ENCODE results near the gene BORCS5. TPM values are rescaled to one million over a fixed set of nuclear protein-coding genes. Genes with fewer than 3 reads are reported as not detected.

The BORCS5 gene
- total RNA-seq, 2 experiments from 2014 or later: 10.4 to 22.9 TPM

- no peak overlapping the region for H3K4me2 ChIP-seq (ENCODE audit: low read length)
- DNase-seq (ENCODE audit: low spot score): peak; percentile 76
- H3K79me2 ChIP-seq (ENCODE audit: insufficient read depth, low read depth, low read length): no peaks in the 10 kb centered on the region
- H3K4me1 ChIP-seq (ENCODE audit: insufficient read depth, low read length, poor library complexity, severe bottlenecking): no peaks in the 10 kb centered on the region
- no TSS peak for BruUV-seq (replicated peaks)
- H4K20me1 ChIP-seq (ENCODE audit: insufficient read depth, low read length): no peaks in the 10 kb centered on the region
- no peaks in the 10 kb centered on the region for H3K9me3 ChIP-seq (ENCODE audit: low read length)
- intact Hi-C loops (cut with micrococcal nuclease; ENCODE audit: unreplicated experiment): loop anchor here (2.0 to 10.0 kb wide), 3 partner anchors 252 to 760 kb away; no protein-coding TSS in a partner anchor
- ChIA-PET CTCF (ENCODE audit: unreplicated experiment) (no interaction called here), POLR2A (interaction anchor here (0.7 to 1.7 kb wide), 2 partner anchors 23 to 180 kb away, joined by 3 to 8 read pairs; partner anchors contain the start of gene BORCS5)
- TF ChIP-seq EZH2phosphoT487 (IDR thresholded peaks at IDR 0.05; ENCODE audit: borderline replicate concordance, low read depth, low read length): no peak
- peak; percentile 96 for TF ChIP-seq CTCF (conservative IDR thresholded peaks at IDR 0.05; ENCODE audit: low read length)
- peak overlapping the region; percentile 54; the same call in 1 of the 2 replicates for H2AFZ ChIP-seq (ENCODE audit: low read length)
- no peaks in the 10 kb centered on the region for H3K9me2 ChIP-seq (ENCODE audit: insufficient read depth, low read length)
- H3K4me3 ChIP-seq (ENCODE audit: low read depth, low read length, poor library complexity, severe bottlenecking): no peak overlapping the region
- no peak overlapping the region for H3K27ac ChIP-seq (ENCODE audit: low read depth, low read length, poor library complexity, severe bottlenecking)
- H3K36me3 ChIP-seq (ENCODE audit: insufficient read depth, low read length): no peaks in the 10 kb centered on the region
These were observed 22.4 kb upstream of the BORCS5 start for GRCh38 chr12:12334367-12335040.

- Histone ChIP-seq H3K9me2 (ENCODE audit: insufficient read depth, low read length) (no peaks in the 10 kb centered on the region), H3K9me3 (ENCODE audit: low read length) (no peaks in the 10 kb centered on the region), H3K4me2 (ENCODE audit: low read length) (no peak overlapping the region), H3K4me1 (ENCODE audit: insufficient read depth, low read length, poor library complexity, severe bottlenecking) (no peaks in the 10 kb centered on the region), H4K20me1 (ENCODE audit: insufficient read depth, low read length) (no peaks in the 10 kb centered on the region), H3K36me3 (ENCODE audit: insufficient read depth, low read length) (no peaks in the 10 kb centered on the region), H3K27ac (ENCODE audit: low read depth, low read length, poor library complexity, severe bottlenecking) (no peak overlapping the region), H3K4me3 (ENCODE audit: low read depth, low read length, poor library complexity, severe bottlenecking) (no peak overlapping the region), H2AFZ (ENCODE audit: low read length) (no peak overlapping the region), H3K79me2 (ENCODE audit: insufficient read depth, low read depth, low read length) (no peaks in the 10 kb centered on the region)
- ChIA-PET CTCF (ENCODE audit: unreplicated experiment) (no interaction called here), POLR2A (no interaction called here)
- TF ChIP-seq CTCF (conservative IDR thresholded peaks at IDR 0.05; ENCODE audit: low read length) (no peak), EZH2phosphoT487 (IDR thresholded peaks at IDR 0.05; ENCODE audit: borderline replicate concordance, low read depth, low read length) (no peak)
- intact Hi-C loops (cut with micrococcal nuclease; ENCODE audit: unreplicated experiment): loop anchor here (10.0 kb wide), 1 partner anchor 761 kb away; no protein-coding TSS in a partner anchor
- no peak for DNase-seq (ENCODE audit: low spot score)
- no TSS peak for BruUV-seq (replicated peaks)
These were observed 20.8 kb upstream of the BORCS5 start for GRCh38 chr12:12336049-12336411.

GRCh38 chr12:12336511-12336910 lies 20.4 kb upstream of the BORCS5 start:
- H3K4me3 ChIP-seq (ENCODE audit: low read depth, low read length, poor library complexity, severe bottlenecking): no peak overlapping the region
- no peaks in the 10 kb centered on the region for H3K79me2 ChIP-seq (ENCODE audit: insufficient read depth, low read depth, low read length)
- H3K9me3 ChIP-seq (ENCODE audit: low read length): no peaks in the 10 kb centered on the region
- TF ChIP-seq CTCF (conservative IDR thresholded peaks at IDR 0.05; ENCODE audit: low read length) (no peak), EZH2phosphoT487 (IDR thresholded peaks at IDR 0.05; ENCODE audit: borderline replicate concordance, low read depth, low read length) (no peak)
- H3K9me2 ChIP-seq (ENCODE audit: insufficient read depth, low read length): no peaks in the 10 kb centered on the region
- DNase-seq (ENCODE audit: low spot score): no peak
- no peaks in the 10 kb centered on the region for H3K36me3 ChIP-seq (ENCODE audit: insufficient read depth, low read length)
- no peak overlapping the region for H2AFZ ChIP-seq (ENCODE audit: low read length)
- H3K27ac ChIP-seq (ENCODE audit: low read depth, low read length, poor library complexity, severe bottlenecking): no peak overlapping the region
- intact Hi-C loops (cut with micrococcal nuclease; ENCODE audit: unreplicated experiment): loop anchor here (10.0 kb wide), 1 partner anchor 762 kb away; no protein-coding TSS in a partner anchor
- no peak overlapping the region for H3K4me2 ChIP-seq (ENCODE audit: low read length)
- no peaks in the 10 kb centered on the region for H4K20me1 ChIP-seq (ENCODE audit: insufficient read depth, low read length)
- POLR2A ChIA-PET: interaction anchor here (0.6 kb wide), 2 partner anchors 254 to 563 kb away, joined by 3 read pairs; no protein-coding TSS in a partner anchor
- BruUV-seq (replicated peaks): no TSS peak
- CTCF ChIA-PET (ENCODE audit: unreplicated experiment): no interaction called here
- no peaks in the 10 kb centered on the region for H3K4me1 ChIP-seq (ENCODE audit: insufficient read depth, low read length, poor library complexity, severe bottlenecking)
